ENCODE data around the gene OPRL1.

OPRL1 gene

GRCh38 chr20:64080013-64080812 is at the start of gene OPRL1:
TSS of gene OPRL1 (plus strand) at chr20:64080082. CDS start at chr20:64092721, 12,639 bp downstream.
- no peak for DNase-seq (ENCODE audit: low spot score)

- DNase-seq (ENCODE audit: low spot score), result no peak
These were observed 49.3 kb upstream of the OPRL1 start for GRCh38 chr20:64030371-64031134.

DNA sequence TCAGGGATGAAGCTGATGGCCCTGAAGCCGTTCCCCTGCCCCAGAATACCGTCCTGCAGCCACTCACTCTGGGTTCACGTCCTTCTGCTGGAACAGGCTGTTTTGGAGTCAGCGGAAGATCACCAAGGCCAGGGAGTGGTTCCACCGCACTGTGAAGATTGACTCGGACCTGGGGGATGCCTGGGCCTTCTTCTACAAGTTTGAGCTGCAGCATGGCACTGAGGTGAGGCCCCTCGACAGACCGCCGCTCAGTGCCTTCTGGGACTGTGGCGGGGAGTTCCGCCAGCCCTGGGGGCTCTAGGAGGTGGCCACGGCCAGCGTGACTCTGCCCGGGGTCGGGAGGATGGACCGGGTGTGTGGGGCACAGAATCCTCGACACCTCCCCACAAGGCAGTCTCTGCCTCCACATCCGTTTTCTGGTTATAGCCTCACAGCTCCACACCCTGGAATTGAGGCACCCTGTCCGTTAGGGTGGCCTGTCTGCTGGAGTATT is 48.0 kb upstream of the OPRL1 start:
- no peak for DNase-seq (ENCODE audit: low spot score)

DNA sequence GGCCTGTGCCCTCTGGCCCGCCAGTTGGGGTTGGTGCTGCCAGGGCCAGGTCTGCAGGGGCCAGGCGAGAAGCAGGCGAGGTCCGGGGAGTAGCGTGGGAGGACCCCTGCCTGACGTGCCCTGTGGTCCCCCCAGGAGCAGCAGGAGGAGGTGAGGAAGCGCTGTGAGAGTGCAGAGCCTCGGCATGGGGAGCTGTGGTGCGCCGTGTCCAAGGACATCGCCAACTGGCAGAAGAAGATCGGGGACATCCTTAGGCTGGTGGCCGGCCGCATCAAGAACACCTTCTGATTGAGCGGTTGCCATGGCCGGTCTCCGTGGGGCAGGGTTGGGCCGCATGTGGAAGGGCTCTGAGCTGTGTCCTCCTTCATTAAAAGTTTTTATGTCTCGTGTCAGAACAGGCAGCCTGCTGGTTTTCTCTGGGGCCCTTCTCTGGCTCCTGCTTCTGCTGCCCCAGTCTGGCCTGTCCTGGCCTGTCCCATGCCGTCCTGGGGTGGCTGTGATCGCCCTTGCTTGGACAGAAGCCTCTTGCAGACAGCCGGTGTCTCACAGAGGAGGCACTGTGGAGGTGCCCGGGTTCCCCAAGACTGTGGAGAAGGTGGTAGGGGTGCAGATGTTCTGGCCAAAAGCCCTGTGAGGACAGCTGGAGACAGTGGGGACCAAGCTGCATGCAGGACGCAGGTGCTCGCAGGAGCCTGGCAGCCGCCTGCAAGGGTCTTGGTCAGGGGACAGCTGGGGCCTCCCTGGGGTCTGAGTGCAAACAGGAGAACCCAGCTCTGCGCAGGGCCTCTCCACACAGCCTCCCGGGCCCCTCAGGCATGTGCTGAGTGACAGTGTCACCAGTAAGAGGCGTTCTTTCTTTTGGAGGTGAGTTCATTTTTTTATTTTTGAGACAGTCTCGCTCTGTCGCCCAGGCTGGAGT is 46.9 kb upstream of the OPRL1 start:
- no peak for DNase-seq (ENCODE audit: low spot score)

GRCh38 chr20:64033981-64034493 is 45.8 kb upstream of the OPRL1 start:
- DNase-seq (ENCODE audit: low spot score), result no peak

GRCh38 chr20:64035066-64035932 is 44.6 kb upstream of the OPRL1 start:
- DNase-seq (ENCODE audit: low spot score), result no peak

DNA sequence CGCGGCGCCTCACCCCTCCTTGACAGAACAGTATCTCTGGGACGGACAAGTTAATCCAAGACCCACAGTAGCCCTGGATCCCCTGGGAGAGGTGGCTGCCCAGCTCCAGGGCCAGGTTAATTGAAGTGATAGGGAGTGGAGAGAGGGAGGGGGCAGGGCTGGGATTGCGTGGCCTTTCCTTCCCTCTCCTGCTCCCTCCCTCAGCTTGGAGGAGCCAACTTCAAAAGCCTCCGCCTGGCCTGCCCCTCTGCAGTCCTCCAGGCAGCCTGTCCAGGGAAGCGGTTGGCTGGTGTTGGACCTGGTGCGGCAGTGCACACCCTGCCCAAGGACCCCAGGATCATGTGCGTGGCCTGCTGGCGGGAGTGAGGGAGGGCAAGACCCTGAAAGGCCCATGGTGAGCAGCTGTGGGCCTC is 43.9 kb upstream of the OPRL1 start, which contains the start of gene C20orf204:
Gene C20orf204, plus strand, starts transcription at position 250 of the 413 bp plus-strand sequence. Its CDS starts 142 bp downstream, at position 392.
- no peak for DNase-seq (ENCODE audit: low spot score)

GRCh38 chr20:64036346-64037198 is 43.3 kb upstream of the OPRL1 start:
- DNase-seq (ENCODE audit: low spot score), result no peak

DNA sequence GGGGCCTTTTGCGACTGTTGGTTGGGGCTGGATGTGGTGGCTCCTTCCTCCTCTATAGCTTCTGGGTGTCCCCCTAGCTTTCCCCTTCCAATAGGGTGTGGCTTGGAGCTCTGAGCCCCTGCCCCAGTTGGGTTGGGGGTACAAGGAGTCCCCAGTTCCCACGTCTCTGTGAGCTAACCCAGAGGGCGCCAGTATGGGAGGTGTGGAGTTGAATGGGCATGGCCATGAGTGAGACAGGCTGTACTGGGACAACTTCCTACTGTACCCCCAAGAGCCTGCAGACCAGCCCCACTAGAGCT is 42.7 kb upstream of the OPRL1 start:
- DNase-seq (ENCODE audit: low spot score), result no peak

DNA sequence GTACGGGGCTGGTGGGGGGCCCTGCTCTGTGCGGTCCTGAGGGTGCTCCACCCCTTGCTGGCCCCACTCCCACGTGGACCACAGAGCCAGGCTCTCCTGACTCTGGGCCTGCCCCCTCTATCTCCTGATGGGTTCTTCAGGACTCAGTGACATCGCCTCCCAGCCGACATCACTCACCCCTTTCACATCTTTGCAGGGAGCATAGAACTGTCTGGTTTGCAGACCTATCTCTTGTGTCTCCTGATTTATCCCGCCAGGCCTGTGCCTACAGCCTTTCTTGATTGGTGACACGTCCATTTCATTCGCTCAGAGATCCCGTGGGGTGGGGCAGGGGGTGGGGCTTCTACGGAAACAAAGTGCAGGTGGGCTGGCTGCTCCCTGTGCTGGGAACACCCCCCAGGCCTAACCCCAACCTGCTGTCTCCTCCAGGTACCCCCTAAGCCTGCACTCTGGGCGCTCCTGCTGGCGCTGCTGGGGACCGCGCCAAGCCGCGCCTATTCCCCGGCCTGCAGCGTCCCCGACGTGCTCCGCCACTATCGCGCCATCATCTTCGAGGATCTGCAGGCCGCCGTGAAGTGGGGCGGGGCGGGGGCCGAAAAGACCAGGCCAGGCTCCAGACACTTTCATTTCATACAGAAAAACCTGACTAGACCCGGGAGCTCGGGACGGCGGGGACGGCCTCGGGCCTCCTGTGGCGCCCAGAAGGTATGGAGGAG is 42.2 kb upstream of the OPRL1 start:
- DNase-seq (ENCODE audit: low spot score), result peak; percentile 47

GRCh38 chr20:64038224-64038564 is 41.7 kb upstream of the OPRL1 start:
- peak; percentile 61 for DNase-seq (ENCODE audit: low spot score)

GRCh38 chr20:64038565-64039292 is 41.2 kb upstream of the OPRL1 start:
- peak; percentile 89 for DNase-seq (ENCODE audit: low spot score)

- DNase-seq (ENCODE audit: low spot score), result no peak
These were observed 40.4 kb upstream of the OPRL1 start for GRCh38 chr20:64039293-64040160.

DNA sequence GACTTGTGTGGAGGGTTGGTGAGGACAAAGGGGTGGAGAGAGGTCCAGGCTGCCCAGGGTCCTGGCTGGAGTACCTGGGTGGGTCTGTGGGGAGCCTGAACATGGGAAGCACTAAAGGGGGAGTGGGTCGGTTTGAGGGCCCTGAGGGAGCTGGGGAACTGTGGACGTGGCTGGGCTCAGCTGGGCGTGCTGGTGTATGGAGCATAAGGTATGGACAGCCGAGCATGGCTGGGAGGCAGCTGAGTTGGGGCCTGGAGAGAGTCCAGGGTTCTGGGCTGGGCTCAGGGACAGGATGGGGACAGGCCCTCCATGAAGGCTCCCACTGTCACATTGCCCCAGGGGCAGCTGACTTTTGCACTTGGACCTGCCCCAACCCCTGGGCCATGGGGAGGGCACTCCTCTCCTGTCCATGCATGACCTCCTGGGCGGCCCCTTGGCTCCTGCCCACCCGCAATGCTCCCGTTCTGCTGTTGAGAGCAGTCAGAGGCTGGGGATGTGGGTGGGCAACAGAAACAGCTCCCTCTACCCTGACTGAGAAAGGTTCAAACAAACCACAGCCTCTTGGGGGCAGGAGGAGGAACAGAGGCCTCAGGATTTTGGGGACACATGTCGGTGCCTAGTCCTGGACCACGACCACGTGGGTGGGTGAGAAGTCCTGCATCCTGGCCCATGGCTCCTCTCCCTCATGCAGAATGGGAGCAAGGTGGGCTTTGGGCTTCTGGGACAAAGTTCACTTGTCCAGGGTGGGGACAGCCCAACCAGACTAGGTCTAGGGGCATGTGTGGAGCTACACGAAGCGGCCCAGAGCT is 39.4 kb upstream of the OPRL1 start:
- DNase-seq (ENCODE audit: low spot score), result no peak

DNA sequence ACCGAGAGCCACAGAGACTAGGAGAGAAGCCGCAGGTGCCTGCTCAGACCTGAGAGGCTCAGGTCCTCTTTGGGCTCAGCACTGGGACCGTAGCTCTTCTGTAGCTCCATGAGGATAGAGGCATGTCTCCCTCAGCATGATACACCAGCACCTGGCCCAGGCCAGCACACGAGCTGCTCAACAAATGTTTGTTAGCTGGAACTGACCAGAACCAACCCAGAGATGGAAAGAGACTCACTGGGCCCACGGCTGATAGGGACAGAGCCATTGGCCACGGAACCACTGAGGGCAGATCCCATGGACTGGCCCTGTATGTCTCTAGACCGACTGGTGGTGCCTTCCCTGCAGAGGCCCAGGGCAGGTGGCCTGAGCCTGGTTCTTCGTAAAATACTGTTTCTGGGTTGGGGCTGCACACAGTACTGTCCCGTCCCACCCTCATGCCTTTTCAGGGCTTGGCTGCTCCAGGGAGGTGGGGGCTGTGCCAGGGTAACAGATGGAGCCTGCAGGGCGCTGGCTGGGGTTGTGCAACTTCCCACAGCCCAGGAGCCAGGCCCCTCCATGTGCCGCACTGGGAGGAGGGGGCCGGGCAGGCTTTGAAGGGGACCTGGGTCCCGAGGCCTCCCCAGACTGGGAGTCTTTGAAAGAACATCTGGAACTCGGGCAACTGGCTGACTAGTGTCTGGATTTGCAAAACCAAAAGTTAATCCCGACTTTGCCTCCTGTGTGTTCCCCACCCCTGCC is 38.7 kb upstream of the OPRL1 start:
- DNase-seq (ENCODE audit: low spot score), result no peak

GRCh38 chr20:64041781-64042053 is 38.2 kb upstream of the OPRL1 start:
- no peak for DNase-seq (ENCODE audit: low spot score)
